NCI-H2081 (cell line): ENCODE data around the gene TRIM26.

Experiments used
- DNase-seq, 2 experiments: peaks; one replicate each; lab custom pipeline; 2025; lab: John Stamatoyannopoulos, UW

The TRIM26 gene

GRCh38 chr6:30211306-30211705, 1.9 kb downstream of the TRIM26 start:
- no peak for DNase-seq

GRCh38 chr6:30207619-30208295, 5.4 kb downstream of the TRIM26 start:
- DNase-seq, result no peak

- no peak for DNase-seq
Measured at GRCh38 chr6:30206799-30207618, 6.2 kb downstream of the TRIM26 start.

- DNase-seq, result no peak
Measured at GRCh38 chr6:30206152-30206551, 7.1 kb downstream of the TRIM26 start.

GRCh38 chr6:30204116-30204515, 9.1 kb downstream of the TRIM26 start:
- no peak for DNase-seq

- DNase-seq, result no peak
Measured at GRCh38 chr6:30202366-30202765, 10.8 kb downstream of the TRIM26 start.

GRCh38 chr6:30200551-30201281, 12.5 kb downstream of the TRIM26 start:
- DNase-seq, result no peak

- DNase-seq, result no peak
Measured at GRCh38 chr6:30198166-30199084, 14.8 kb downstream of the TRIM26 start.

GRCh38 chr6:30196376-30196775, 16.8 kb downstream of the TRIM26 start:
- DNase-seq, result no peak

GRCh38 chr6:30195951-30196350, 17.3 kb downstream of the TRIM26 start:
- DNase-seq, result no peak

GRCh38 chr6:30194797-30195690, 18.2 kb downstream of the TRIM26 start:
- no peak for DNase-seq

- DNase-seq, result no peak
Measured at GRCh38 chr6:30192076-30192475, 21.1 kb downstream of the TRIM26 start.

- DNase-seq, result no peak
Measured at GRCh38 chr6:30188541-30188940, 24.7 kb downstream of the TRIM26 start.

- no peak for DNase-seq
Measured at GRCh38 chr6:30185846-30186484, 27.2 kb downstream of the TRIM26 start.

- DNase-seq, result no peak
Measured at GRCh38 chr6:30184417-30185031, 28.7 kb downstream of the TRIM26 start.

GRCh38 chr6:30180145-30180544, 33.1 kb downstream of the TRIM26 start:
- no peak for DNase-seq

GRCh38 chr6:30178837-30179236, 34.4 kb downstream of the TRIM26 start:
- no peak for DNase-seq

- DNase-seq, result no peak
Measured at GRCh38 chr6:30175765-30176164, 37.4 kb downstream of the TRIM26 start.

- DNase-seq, result no peak
Measured at GRCh38 chr6:30172681-30173080, 40.5 kb downstream of the TRIM26 start.
